AG08395 (cell line): ENCODE results near the gene LLGL1.

Experiments used
- DNase-seq: peaks from one replicate; pipeline ENCODE4 v3.0.0; 2012; ENCODE audit warnings: mixed read lengths, low spot score

The LLGL1 gene

GRCh38 chr17:18230288-18231141, 5.1 kb downstream of the LLGL1 start:
- DNase-seq: no peak

- DNase-seq: no peak
Measured at GRCh38 chr17:18231164-18231563, 5.7 kb downstream of the LLGL1 start.

GRCh38 chr17:18233803-18234518, 8.5 kb downstream of the LLGL1 start:
- no peak for DNase-seq

- no peak for DNase-seq
Measured at GRCh38 chr17:18234853-18235380, 9.5 kb downstream of the LLGL1 start.

- DNase-seq: peak; percentile 47
Measured at GRCh38 chr17:18235743-18236256, 10.4 kb downstream of the LLGL1 start.

- DNase-seq: no peak
Measured at GRCh38 chr17:18236494-18236893, 11.1 kb downstream of the LLGL1 start.

- DNase-seq: no peak
Measured at GRCh38 chr17:18237461-18237860, 12.0 kb downstream of the LLGL1 start.

GRCh38 chr17:18238299-18238698, 12.9 kb downstream of the LLGL1 start:
- DNase-seq: no peak

GRCh38 chr17:18240449-18240848, 15.0 kb downstream of the LLGL1 start:
- DNase-seq: no peak

GRCh38 chr17:18241229-18241871, 15.9 kb downstream of the LLGL1 start:
- DNase-seq: no peak

- DNase-seq: no peak
Measured at GRCh38 chr17:18245038-18245776, 19.8 kb downstream of the LLGL1 start.

GRCh38 chr17:18246109-18246725, 20.8 kb downstream of the LLGL1 start:
- DNase-seq: no peak

GRCh38 chr17:18246880-18247612, 21.6 kb downstream of the LLGL1 start:
- peak; percentile 47 for DNase-seq

- DNase-seq: no peak
Measured at GRCh38 chr17:18247613-18248001, 22.2 kb downstream of the LLGL1 start.

- peak; percentile 85 for DNase-seq
Measured at GRCh38 chr17:18248300-18248731, 22.9 kb downstream of the LLGL1 start.

- no peak for DNase-seq
Measured at GRCh38 chr17:18248811-18249210, 23.4 kb downstream of the LLGL1 start.

GRCh38 chr17:18250259-18250658, 24.8 kb downstream of the LLGL1 start:
- no peak for DNase-seq

- DNase-seq: no peak
Measured at GRCh38 chr17:18250708-18251107, 25.3 kb downstream of the LLGL1 start.

GRCh38 chr17:18251204-18251603, 25.8 kb downstream of the LLGL1 start:
- no peak for DNase-seq

- DNase-seq: no peak
Measured at GRCh38 chr17:18252160-18252559, 26.7 kb downstream of the LLGL1 start.
